HT-29 (cell line): ENCODE measurements around the gene AURKAIP1. TPM values are rescaled to one million over a fixed set of nuclear protein-coding genes. Genes with fewer than 3 reads are reported as not detected.
"Not testable (repeated sequence)": the region's sequence is repeated elsewhere in the genome, so short reads cannot be mapped to it uniquely, and the experiment has no call there.

Source experiments
- DNase-seq: peaks from one replicate; pipeline ENCODE4 v3.0.0-alpha.2; 2015; ENCODE audit warnings: low spot score
- total RNA-seq: library from RNA; depleted of rRNA; stranded (reverse); fragments of >200 nt; shearing (Covaris generic); gene quantifications from 2 replicates; pipeline ENCODE4 v1.2.3, GENCODE V29; 2014

AURKAIP1 gene
- total RNA-seq, 1 experiment from 2014 or later, result 377 TPM

DNA sequence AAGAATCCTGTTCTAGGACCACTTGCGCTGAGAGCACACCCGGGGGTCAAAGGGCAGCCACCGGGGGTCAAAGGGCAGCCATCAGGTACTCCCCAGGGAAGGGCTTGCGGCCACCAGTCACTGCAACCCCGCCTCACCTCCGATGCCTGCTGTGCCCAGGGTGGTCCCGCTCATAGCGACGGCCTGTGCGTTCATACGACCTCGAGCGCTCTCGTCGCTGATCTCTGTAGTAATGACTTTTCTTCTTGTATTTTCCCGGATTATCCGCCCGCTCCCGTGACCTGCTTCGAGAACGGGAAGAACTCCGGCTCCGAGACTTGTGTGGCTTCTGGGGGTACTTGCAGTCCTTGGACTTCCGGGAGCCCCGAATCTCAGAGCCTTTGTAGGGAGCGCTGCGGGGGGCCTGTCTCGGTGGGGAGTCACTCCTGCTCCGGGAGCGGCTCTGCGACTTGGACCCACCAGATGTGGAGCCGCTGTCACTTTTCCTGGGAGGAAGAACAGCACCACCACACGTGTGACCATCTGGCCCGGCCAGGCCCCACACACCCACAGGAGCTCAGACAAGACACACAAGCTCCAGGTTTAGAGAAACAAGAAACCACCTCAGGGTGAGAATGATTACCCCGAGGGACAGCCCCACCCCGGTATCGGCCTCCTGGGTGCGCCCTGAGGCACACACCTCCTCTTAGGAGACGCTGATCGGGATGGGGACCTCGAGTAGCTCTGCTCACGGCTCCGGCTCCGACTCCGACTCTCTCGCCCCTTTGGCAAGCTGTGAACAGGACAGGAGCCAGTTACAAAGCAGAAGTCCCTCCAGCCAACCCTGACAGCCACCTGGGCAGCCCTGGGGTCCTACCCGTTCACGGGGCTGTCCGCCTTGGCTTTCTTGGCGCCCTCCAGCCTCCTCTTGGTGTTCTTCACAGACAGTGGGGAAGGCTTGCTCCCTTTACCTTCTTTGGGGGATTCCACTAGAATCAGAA, 12.4 kb upstream of the AURKAIP1 start:
- no peak for DNase-seq

DNA sequence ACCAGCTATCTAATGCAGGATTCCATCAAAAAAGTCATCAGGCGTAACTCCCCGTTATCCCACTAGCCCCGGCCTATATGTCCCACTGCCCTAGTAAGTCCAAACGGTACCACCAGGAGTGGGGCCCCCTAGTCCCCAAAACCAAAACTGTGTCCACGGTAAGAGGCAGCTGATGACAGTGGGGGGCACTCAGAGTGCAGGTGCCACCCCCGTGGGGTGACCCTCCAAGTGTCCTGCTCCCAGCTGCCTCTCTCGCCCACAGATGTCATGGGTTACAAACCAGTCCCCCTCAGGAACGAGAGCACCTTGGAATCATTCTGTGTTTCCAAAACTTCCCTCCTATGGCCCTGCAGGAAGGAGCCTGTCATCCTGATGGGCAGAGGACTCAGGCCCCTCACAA, 10.9 kb upstream of the AURKAIP1 start:
- no peak for DNase-seq

DNA sequence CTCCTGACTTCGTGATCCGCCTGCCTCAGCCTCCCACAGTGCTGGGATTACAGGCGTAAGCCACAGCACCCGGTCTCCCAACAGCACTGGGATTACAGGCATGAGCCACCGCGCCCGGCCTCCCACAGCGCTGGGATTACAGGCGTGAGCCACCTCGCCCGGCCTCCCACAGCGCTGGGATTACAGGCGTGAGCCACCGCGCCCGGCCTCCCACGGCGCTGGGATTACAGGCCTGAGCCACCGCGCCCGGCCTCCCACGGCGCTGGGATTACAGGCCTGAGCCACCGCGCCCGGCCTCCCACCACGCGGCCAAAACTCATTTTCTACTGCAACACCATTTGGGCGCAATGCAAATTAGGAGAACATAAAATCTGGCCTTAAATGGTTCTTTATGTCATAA, 10.3 kb upstream of the AURKAIP1 start:
- DNase-seq, result not testable (repeated sequence)

DNA sequence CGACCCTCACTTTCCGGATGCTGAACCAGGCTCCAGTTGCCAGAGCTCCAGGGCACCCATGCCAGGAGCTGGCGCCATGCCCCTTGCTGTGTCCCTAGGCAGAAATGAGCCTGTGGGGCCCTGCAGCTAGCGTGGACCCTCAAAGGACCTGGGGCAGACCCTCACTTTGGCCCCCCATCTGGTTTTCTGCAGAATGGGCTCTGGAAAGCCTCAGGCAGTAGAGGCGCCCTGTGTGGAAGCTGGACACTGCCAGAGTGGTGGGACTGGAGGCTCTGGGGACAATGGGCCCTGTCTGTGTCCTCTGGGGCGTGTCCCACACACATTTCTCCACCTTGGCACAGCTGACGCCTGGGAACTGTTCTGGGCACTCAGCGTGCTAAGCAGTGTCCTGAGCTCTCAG, 6.3 kb upstream of the AURKAIP1 start:
- DNase-seq, result no peak

DNA sequence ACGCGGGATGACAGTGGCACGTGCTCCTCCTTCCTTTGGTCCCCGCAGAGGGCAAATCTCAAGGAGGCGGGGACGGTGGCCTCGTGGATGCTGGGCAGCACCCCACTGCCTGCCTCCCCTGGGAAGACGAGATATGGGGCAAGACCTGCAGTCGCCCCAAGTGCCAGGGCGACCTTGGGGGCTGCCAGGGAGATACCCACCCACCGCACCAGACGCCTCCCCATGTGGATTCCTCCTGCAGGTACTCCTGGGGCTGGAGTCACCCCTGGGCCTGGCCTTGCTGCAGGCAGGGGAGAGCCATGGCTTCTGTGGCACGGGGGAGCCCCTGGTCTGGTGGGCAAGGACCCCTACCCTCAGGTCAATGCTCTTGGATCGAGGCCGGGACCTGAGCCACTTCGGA, 5.9 kb upstream of the AURKAIP1 start:
- DNase-seq, result no peak

DNA sequence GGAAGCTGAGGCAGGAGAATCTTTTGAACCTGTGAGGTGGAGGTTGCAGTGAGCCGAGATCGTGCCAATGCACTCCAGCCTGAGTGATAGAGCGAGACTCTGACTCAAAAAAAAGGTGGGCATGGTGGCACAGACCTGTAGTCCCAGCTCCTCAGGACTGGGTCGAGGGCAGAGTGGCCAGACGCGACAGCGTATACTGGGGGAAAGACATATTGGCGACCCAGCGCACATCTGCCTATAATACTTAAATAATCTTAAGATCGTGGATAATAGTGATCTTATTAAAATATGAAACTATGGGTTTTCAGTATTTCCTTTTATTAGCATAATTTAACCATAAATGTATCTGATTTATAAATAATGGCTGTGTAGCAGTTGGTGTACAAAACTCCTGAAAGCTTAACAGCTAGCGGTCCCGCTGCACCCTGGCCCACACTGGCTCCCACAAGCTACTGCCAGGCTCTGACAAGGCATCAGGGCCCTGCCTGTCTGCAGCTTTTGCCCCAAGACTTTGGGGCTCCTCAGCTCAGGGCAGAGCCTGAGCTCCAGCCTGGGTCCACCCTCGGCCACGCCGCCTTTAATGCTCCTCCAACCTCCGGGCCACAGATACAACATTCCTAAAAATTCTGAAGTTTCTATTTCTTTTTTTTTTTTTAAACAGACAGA, 2.7 kb upstream of the AURKAIP1 start:
- DNase-seq, result no peak

DNA sequence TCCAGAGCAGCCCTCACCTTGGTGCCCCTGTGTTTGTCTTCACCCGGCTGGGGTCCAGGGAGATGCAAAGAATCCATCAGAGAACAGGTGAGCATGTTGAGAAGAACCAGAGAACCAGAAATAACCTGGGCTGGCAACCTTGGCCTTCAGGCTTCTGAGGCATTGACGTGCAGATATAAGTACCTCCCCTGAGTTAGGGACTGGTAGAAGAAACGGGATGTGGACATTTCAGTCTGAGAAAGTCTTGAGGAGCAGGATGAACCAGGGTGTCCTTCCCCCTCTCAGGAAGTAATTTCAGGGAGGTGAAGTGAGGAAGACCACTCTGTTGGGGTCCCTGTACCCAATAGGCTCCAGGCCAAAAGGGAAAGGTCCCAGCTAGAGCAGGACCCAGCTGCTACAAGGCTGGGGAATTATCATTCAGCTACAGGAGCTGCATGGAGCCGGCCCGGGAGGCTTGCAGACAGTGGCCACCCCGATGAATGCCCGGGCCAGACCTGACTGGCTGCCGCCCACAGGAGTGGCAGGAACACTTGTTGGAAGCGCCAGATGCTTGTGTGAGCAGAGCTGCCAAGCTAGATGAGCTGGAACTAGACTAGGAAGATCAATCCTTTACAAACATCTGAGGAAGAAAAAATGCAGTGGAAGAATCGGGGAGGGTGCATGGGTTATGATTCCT, 1.7 kb upstream of the AURKAIP1 start:
- DNase-seq, result no peak

DNA sequence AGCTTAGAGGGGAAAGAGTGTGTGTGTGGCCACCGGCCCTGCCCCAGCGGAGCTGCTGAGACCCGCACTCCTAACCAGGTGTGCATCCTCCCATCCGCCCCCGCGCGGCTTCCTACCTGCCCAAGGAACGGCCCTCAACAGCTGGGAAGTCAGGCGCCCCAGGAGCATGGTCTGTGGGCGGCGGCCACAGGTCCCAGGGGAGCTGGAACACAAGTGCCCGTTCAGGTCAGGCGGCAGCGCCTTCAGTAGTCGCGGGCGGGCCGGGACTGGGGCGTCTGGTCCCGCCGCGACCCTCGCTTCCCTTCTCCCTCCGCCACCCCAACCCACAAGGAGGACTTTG, 448 bp downstream of the AURKAIP1 start:
- DNase-seq, result no peak

DNA sequence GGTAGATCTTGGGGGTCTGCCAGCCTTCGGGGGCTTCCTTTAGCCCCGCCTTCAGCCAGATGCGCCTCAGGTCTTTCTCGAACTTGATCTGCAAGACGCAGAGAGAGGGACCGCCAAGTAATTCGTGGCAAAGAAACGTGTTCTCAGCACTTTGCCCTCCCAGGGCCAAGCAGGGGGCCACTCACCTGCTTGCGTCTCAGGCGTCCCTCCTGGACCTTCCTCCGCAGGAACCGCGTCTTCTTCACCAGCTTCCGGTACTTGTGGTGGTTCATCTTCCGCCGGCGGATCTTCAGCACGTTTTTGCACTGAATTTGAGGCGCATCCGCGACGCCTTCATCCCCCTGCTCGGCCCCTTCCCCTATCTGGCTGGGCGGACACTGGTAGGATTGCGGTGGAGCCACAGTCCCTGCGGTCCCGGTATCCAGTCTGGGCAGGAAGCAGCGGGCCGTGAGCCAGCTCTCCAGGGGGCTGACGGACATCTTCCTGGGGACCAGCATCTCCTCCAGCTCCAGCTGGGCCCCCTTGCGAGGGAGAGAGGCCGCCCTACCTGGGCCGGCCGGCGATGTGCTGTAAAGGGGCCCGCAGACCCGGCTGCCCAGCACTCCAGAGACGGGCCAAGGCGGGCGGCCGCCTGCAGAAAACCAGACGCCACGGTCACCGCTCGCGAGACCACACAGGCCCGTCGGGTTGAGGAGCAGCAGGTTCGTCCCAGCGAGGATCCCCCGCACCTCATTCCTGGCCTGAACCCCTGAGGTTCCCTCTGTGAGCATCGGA, 1.0 kb downstream of the AURKAIP1 start:
- DNase-seq, result no peak

DNA sequence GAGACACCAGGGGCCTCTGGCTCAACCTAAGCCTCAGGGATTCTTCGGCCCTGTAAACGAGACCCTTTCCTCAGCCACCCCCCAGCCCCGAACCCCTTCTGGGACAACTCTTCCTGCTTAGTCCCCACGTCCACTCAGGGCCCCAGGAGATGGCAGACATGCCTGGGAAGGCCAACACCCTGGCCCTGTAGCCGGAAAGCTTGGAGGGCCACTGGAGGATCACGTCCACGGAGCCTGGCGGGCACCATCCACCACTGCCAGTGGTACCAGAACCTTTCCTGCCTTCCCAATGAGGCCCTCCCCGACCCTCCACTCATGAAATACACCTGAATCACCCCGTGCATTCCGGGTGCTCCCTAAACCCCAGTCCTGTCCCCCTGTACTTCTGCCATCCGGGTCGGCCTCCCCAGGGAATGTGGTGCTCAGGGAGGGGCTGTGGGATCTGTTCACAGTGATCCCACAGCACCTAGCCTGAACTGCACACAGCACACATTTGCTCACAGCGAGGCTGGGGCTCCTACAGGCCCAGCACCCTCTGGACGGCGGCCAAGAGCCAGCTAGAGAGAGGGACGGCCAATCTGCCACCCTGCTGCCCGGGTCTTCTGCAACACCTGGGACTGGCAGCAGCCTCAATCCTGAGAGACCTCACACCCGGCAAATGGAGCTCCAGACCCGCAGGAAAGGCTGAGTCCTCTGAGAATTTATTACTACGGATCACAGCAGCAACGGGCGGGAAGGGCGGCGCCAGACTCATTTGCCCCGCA, 1.8 kb downstream of the AURKAIP1 start:
- no peak for DNase-seq

DNA sequence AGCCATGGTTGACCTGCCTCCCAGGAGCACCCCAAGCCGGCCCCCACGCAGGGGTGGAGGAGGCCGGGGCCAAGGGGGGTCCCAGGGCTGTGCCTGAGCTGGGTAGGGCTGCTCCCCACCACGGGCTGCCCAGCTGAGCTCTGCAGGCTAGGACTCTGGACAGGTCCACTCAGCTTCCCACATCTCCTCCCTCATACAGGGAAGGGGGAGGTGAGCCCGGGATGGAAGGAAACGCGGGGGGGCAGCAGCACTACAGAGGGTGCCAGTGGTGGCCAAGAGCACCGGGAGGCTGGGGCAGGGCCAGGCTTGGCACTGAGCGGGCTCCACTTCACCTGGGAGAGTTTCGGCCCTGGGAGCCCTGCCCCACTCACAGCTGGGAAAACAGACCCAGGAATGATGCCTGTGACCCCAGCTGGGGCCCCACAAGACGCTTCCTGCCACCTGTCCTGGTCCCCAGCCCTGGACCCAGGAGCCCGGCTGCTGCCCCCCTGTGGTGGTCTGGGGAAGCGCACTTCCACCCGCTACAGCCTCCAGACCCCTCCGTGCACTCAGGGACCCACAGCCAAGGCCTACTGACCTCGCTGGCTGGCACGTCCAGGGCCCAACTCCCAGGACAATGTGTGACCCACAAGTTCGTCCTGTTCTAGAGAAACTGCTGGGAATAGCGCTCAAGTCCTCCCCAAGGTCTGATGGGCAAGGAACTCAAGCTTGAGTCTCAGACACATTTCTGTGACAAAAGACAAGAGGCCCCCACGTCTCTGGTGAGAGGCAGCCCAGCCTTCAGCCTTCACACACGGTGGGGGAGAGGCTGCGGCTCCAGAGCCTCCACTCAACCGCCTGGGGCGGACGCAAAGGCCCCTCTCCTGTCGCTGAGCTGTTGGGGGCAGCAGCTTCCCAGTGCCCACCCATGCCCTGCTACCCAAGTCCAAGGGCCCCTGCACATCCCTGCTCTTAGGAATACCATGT, 3.0 kb downstream of the AURKAIP1 start:
- DNase-seq, result peak; percentile 71

DNA sequence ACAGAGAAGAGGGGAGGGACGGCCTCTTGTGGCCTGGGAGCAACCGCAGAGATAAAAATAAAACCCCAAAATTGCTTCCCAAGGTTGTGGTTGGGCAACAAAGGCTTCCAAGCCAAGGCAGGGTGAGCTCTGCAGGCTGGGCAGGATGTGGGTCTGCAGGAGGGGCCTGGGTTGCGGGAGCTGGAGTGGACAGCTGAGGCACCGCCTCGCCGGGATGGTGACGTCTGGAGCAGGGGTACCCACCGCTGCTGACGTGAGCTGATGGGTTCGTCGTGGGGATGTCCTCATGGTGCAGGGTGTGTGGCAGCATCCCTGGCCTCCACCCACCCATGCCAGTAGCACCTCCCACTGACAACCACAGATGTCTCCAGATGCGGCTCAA, 3.7 kb downstream of the AURKAIP1 start:
- no peak for DNase-seq

DNA sequence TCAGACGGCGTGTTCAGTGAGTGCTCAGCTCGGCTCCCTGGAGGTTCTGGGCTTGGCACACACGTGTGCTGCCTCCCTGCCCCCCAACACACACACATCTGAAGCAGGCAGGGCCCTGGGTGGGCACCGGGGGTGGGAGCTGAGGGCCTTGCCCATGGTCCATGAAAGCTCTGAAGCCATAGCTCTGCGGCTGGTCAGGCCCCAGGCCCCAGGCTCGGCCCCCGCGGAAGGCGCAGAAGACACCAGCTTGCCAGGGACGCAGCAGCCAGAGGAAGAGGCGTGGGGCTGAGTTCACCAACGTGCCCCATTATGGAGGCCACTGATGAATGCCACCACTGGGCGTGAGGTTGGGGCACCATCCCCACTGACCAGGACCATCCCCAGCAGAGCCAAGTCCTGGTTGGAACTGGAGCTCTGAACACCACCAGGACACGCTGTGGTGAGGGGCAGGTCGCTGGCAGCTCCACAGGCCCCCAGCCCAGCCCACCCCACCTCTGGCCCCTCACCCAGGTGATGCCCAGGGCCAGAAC, 4.2 kb downstream of the AURKAIP1 start:
- no peak for DNase-seq

DNA sequence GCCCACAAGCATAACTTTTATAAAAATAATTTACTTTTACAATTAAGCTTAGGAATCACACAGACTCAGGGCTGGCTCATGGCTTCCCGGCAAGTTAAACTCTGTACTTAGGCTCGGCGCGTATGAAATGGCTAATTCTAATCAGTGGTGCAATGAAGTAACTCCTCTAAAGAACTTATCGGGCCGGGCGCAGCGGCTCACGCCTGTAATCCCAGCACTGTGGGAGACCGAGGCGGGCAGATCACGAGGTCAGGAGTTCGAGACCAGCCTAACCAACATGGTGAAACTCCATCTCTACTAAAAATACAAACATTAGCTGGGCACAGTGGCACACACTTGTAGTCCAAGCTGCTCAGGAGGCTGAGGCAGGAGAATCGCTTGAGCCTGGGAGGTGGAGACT, 4.9 kb downstream of the AURKAIP1 start:
- not testable (repeated sequence) for DNase-seq

DNA sequence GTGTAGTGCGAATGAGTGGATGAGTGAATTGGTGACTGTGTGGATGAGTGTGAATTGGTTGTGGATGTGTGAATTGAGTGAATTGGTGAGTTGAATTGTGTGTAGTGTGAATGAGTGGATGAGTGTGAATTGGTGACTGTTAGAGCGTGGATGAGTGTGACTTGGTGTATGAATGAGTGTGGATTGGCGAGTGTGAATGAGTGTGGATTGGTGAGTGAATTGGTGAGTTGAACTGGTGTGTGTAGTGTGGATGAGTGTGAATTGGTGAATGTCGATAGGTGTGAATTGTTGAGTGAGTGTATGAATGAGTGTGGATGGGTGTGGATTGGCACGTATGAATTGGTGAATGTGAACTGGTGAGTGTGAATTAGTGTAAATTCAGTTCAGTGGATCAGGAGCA, 7.7 kb downstream of the AURKAIP1 start:
- DNase-seq, result no peak

DNA sequence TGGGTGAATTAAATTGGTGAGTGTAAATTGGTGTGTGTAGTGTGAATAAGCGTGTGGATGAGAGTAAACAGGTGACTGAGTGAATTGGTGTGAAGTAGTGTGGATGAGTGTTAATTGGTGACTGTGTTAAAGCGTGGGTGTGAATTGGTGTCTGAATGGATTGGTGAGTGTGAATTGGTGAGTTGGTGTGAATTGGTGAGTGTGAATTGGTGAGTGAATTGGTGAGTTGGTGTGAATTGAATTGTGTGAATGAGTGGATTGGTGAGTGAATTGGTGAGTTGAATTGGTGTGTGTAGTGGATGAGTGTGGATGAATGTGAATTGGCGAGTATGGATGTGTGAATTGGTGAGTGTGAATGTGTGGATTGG, 8.3 kb downstream of the AURKAIP1 start:
- no peak for DNase-seq

DNA sequence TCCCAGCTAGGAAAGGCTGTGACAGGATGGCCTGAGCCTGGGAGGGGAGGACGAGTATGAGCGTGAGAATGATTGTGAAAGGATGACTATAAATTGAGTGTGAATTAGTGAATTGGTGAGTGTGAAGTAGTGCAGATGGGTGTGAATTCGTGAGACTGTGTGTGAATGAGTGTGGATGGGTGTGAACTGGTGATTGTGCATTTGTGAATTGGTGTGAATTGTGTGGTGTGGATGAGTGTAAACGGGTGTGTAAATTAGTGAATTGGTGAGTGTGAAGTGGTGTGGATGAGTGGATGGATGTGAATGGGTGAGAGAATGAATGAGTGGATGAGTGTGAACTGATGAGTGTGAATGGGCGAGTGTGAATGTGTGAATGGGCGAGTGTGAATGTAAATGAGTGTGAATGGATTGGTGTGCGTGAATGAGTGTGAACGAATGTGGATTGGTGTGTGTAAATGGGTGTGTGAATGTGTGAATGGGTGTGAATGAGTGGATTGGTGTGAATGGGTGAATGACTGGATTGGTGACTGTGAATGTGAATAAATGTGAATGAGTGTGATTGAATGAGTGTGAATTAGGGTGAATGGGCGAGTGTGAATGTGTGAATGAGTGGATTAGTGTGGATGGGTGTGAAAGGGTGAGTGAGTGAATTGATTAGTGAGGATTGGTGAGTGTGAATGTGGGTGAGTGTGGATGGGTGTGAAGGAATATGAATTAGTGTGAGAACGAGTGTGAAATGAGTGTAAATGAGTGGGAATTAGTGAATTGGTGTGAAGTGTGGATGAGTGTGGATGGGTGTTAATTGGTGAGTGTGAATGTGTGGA, 8.9 kb downstream of the AURKAIP1 start:
- DNase-seq, result no peak

DNA sequence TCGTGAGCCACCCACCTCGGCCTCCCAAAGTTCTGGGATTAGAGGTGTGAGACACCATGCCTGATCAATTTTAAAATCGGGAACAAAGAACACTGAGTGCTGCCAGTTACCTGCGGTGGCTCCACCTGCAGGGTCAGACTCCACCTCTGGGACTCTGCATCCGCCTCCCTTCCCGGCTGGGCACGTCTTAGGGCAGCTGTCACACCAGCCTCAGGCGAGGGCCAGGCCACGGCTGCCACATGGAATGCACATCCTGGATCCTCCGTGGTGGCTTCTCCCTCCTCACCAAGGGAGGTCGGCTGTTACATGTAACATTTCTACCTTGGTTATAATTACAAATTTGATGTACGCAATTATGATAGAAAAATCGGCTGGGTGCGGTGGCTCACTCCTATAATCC, 10.7 kb downstream of the AURKAIP1 start:
- DNase-seq, result peak; percentile 35

DNA sequence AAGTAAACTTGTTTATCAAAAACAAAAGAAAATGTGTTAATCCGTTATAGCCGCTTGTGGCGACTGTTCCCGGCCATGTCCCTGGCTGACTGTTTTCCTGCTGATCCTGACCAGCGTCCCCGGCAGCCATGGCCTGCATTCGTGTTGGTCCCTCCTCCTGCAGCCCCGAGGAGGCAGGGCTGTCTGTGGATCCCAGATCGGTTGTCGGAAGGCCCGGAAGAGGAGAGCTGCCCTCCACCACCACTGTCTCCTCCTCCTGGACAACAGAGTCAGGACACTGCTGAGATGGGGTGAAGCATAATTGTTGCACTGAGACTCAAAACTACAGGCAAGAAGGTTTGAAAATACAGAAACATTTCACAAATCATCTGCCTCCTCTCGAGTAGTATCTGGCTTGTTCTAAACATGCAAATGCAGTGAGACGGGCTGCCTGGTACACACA, 13.0 kb downstream of the AURKAIP1 start:
- no peak for DNase-seq
